Prostate gland (tissue), 2 donors: ENCODE measurements around the gene COG8. TPM values are rescaled to one million over a fixed set of nuclear protein-coding genes. Genes with fewer than 3 reads are reported as not detected.

ENCODE experiments used
- DNase-seq: peaks from one replicate; pipeline ENCODE4 v3.0.0-alpha.2; 2019; ENCODE audit warnings: low spot score
- H3K27ac ChIP-seq, 2 donors: fragments of 200-600 bp; sonication (generic); 2 replicates each; pipeline ENCODE4 v1.5.1; 2017 to 2019
- H3K27me3 ChIP-seq: fragments of 200-600 bp; sonication (generic); replicated peaks from 2 replicates; pipeline ENCODE4 v1.5.1; 2019; ENCODE audit not compliant: insufficient read depth
- H3K36me3 ChIP-seq, 2 donors: fragments of 200-600 bp; sonication (generic); 1 replicate in 1 of 2; 2 replicates in 1 of 2; pipeline versions ENCODE4 v1.5.1 to v1.8.1; 2017 to 2019
- H3K4me1 ChIP-seq: fragments of 200-600 bp; sonication (generic); replicated peaks from 2 replicates; pipeline ENCODE4 v1.5.1; 2019
- H3K4me3 ChIP-seq, 2 donors: fragments of 200-600 bp; sonication (generic); 2 replicates each; pipeline ENCODE4 v1.5.1; 2017 to 2019
- H3K9me3 ChIP-seq: fragments of 200-600 bp; sonication (generic); 2 replicates; pipeline ENCODE4 v1.5.1; 2017
- POLR2A ChIP-seq: fragments of 450-650 bp; IDR thresholded peaks from one replicate; pipeline ENCODE4 v1.6.1; 2016; ENCODE audit warnings: antibody characterized with exemption, mild to moderate bottlenecking
- POLR2AphosphoS5 ChIP-seq: sonication (generic); formaldehyde crosslinking; IDR thresholded peaks from one replicate; pipeline ENCODE4 v1.6.1; 2017; ENCODE audit warnings: antibody characterized with exemption
- WGBS: methylation state at CpG from one replicate; pipeline ENCODE4 v1.1.5; 2018; 5-methylcytosine and 5-hydroxymethylcytosine counted together
- intact Hi-C: fragments of 100-400 bp; cut with DNase I; formaldehyde crosslinking; loops from one replicate; pipeline ENCODE4 v1.14.2; 2022
- total RNA-seq, 2 donors: library from RNA; depleted of rRNA; stranded (reverse); fragments of >200 nt; gene quantifications; one replicate each; pipeline ENCODE4 v1.1.0, GENCODE V29; 2016
- TF ChIP-seq, protein P1 (sequence below), 4 experiments: fragments of 200-600 bp in 2 of 4; fragments of 450-650 bp in 2 of 4; sonication (generic) in 2 of 4; IDR thresholded peaks; 1 replicate in 3 of 4; 2 replicates in 1 of 4; pipeline ENCODE4 v1.5.1; 2016 to 2019; ENCODE audit warnings: antibody characterized with exemption in 4 of 4, mild to moderate bottlenecking in 2 of 4, moderate library complexity in 2 of 4

COG8 gene
- total RNA-seq, 2 donors from 2014 or later, result 55.6 to 85.2 TPM

DNA sequence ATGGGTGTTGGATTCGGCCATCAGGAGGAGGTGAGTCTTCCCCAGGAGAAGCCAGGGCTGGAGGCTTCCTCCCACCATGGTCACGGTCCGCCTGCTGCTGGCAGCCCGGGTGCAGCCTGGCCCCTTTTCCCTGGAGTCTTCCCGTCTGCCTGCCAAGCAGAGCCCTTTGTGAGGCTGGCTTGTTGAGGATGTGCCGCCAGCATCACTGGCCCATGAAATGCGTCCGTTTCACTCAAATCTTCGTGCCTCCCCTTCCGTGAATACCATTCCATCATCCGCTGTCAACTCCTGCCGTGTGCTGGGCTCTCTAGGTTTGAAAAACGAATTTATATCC, 18.7 kb downstream of the COG8 start:
- 81% methylated on average over 13 of the region's 13 CpGs for WGBS
- Histone ChIP-seq H3K36me3 (peaks cover 35 to 57% of the 10 kb centered on the region in 2 donors), H3K9me3 (no peaks in the 10 kb centered on the region), H3K4me3 (no peak overlapping the region), H3K27ac (no peak overlapping the region), H3K27me3 (no peaks in the 10 kb centered on the region), H3K4me1 (no peaks in the 10 kb centered on the region)
- TF ChIP-seq POLR2A (no peak), POLR2AphosphoS5 (no peak)
- TF ChIP-seq, protein P1, sequence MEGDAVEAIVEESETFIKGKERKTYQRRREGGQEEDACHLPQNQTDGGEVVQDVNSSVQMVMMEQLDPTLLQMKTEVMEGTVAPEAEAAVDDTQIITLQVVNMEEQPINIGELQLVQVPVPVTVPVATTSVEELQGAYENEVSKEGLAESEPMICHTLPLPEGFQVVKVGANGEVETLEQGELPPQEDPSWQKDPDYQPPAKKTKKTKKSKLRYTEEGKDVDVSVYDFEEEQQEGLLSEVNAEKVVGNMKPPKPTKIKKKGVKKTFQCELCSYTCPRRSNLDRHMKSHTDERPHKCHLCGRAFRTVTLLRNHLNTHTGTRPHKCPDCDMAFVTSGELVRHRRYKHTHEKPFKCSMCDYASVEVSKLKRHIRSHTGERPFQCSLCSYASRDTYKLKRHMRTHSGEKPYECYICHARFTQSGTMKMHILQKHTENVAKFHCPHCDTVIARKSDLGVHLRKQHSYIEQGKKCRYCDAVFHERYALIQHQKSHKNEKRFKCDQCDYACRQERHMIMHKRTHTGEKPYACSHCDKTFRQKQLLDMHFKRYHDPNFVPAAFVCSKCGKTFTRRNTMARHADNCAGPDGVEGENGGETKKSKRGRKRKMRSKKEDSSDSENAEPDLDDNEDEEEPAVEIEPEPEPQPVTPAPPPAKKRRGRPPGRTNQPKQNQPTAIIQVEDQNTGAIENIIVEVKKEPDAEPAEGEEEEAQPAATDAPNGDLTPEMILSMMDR (IDR thresholded peaks at IDR 0.05), result no peak
- intact Hi-C loops, result no loop called here
- DNase-seq, result no peak

DNA sequence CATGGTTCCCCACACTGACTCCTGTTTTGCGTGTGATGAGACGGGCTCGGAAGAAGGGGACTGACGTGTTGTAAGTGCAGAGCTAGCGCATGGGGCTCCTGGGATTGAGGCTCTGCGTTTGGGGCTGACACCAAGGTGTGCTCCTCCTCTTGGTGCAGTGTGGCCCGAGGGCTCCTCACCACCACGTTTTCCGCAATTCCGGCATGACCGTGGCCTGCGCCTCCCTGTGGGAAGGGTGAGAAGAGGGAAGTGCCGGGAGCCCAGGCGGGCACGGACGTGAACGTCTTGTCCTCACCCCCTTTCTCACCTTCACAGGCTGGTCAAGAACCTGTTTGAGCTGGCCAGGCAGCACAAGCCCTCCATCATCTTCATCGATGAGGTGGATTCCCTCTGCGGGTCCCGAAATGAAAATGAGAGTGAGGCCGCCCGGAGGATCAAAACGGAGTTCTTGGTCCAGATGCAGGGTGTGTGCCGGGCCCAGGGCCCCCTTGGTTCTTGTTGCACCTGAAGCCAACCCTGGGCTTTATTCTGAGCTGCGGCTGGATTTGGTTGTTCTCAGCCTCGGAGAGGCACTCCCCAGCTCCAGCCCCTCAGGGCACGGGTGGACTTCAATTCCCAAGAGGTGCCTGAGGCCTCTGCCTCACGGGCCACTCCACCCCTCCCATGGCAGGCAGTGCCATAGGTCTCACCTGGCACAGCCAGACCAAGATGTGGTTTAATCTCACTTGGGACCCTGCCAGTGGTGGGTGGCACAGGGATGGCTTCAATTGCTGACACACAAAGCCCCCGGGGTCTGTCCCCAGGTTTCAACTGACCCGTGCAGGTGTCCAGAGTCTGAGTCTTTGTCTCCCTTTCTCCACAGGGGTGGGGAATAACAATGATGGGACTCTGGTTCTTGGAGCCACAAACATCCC, 19.3 kb downstream of the COG8 start:
- no peak for DNase-seq
- WGBS, result 91% methylated on average over 30 of the region's 30 CpGs
- no peak overlapping the region for H3K27ac ChIP-seq
- H3K4me3 ChIP-seq, result no peak overlapping the region
- H3K4me1 ChIP-seq, result no peaks in the 10 kb centered on the region
- TF ChIP-seq, protein P1 (IDR thresholded peaks at IDR 0.05), result no peak
- no peak for TF ChIP-seq POLR2A
- no peak for TF ChIP-seq POLR2AphosphoS5
- H3K36me3 ChIP-seq, result peaks cover 35 to 57% of the 10 kb centered on the region in 2 donors
- no peaks in the 10 kb centered on the region for H3K27me3 ChIP-seq
- no peaks in the 10 kb centered on the region for H3K9me3 ChIP-seq
- intact Hi-C loops, result no loop called here

DNA sequence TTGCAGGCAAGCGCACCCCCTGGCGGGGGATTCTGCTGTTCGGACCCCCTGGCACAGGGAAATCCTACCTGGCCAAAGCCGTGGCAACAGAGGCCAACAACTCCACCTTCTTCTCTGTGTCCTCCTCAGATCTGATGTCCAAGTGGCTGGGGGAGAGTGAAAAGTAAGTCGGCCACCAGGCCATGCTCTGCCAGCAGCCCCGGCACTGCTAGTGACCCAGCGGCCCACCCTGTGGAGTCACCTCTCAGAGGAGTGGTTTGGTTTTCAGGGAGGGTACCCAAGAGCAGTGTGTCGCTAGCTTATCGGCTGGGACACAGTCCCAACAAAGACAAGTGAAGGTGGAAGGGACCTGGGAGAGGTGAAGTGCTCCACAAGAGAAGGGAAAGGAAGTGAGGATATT, 20.0 kb downstream of the COG8 start:
- 87% methylated on average over 9 of the region's 9 CpGs for WGBS
- TF ChIP-seq POLR2A (no peak), POLR2AphosphoS5 (no peak)
- TF ChIP-seq, protein P1 (IDR thresholded peaks at IDR 0.05), result no peak
- Histone ChIP-seq H3K4me3 (no peak overlapping the region), H3K4me1 (no peaks in the 10 kb centered on the region), H3K36me3 (peaks cover 35 to 57% of the 10 kb centered on the region in 2 donors), H3K9me3 (no peaks in the 10 kb centered on the region), H3K27ac (no peak overlapping the region), H3K27me3 (no peaks in the 10 kb centered on the region)
- intact Hi-C loops, result no loop called here
- no peak for DNase-seq

DNA sequence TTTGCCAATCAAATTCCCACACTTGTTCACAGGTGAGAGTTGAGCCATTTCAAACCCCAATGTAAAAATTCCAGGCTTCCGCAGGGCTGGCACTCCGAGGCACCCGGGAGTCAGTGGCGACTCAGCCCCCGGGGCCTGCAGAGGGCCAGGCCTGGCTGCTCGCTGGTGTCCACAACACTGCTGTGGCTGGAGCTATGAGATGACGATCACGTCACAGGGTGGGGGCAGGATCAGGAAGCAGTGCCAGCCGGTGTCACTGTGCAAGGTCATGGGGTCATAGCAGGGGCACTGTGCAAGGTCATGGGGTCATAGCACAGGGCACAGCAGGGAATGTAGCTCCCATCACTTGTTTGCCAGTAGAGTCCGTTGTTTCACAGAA, 20.5 kb downstream of the COG8 start:
- Histone ChIP-seq H3K4me1 (no peaks in the 10 kb centered on the region), H3K27ac (no peak overlapping the region), H3K9me3 (no peaks in the 10 kb centered on the region), H3K27me3 (no peaks in the 10 kb centered on the region), H3K36me3 (peaks cover 35 to 57% of the 10 kb centered on the region in 2 donors), H3K4me3 (no peak overlapping the region)
- 84% methylated on average over 10 of the region's 10 CpGs for WGBS
- TF ChIP-seq POLR2AphosphoS5 (no peak), POLR2A (no peak)
- TF ChIP-seq, protein P1 (IDR thresholded peaks at IDR 0.05), result no peak
- no peak for DNase-seq
- intact Hi-C loops, result no loop called here
